ENCODE results near the gene CELF2.

CELF2 gene

GRCh38 chr10:11206676-11207559 lies 189.2 kb downstream of the CELF2 start:
- DNase-seq: no peak

GRCh38 chr10:11207560-11207844 lies 189.8 kb downstream of the CELF2 start:
- no peak for DNase-seq

- DNase-seq: no peak
Measured at GRCh38 chr10:11208243-11208642, 190.6 kb downstream of the CELF2 start.

GRCh38 chr10:11208908-11209829 lies 191.5 kb downstream of the CELF2 start:
- peak; percentile 57 for DNase-seq

GRCh38 chr10:11209830-11210181 lies 192.1 kb downstream of the CELF2 start:
- no peak for DNase-seq

- peak; percentile 37 for DNase-seq
Measured at GRCh38 chr10:11210211-11210922, 192.7 kb downstream of the CELF2 start.

- DNase-seq: no peak
Measured at GRCh38 chr10:11212288-11213085, 194.8 kb downstream of the CELF2 start.

GRCh38 chr10:11213137-11213536 lies 195.5 kb downstream of the CELF2 start:
- no peak for DNase-seq

- DNase-seq: no peak
Measured at GRCh38 chr10:11214407-11214806, 196.7 kb downstream of the CELF2 start.

GRCh38 chr10:11215471-11215870 lies 197.8 kb downstream of the CELF2 start:
- DNase-seq: no peak

GRCh38 chr10:11217521-11217920 lies 199.8 kb downstream of the CELF2 start:
- no peak for DNase-seq

GRCh38 chr10:11218395-11218794 lies 200.7 kb downstream of the CELF2 start:
- DNase-seq: peak; percentile 58

- DNase-seq: no peak
Measured at GRCh38 chr10:11219431-11219830, 201.8 kb downstream of the CELF2 start.

- DNase-seq: no peak
Measured at GRCh38 chr10:11223081-11223480, 205.4 kb downstream of the CELF2 start.

- no peak for DNase-seq
Measured at GRCh38 chr10:11223507-11224140, 206.0 kb downstream of the CELF2 start.

- no peak for DNase-seq
Measured at GRCh38 chr10:11224321-11224720, 206.6 kb downstream of the CELF2 start.

GRCh38 chr10:11224792-11225416 lies 207.2 kb downstream of the CELF2 start:
- DNase-seq: no peak

- DNase-seq: peak; percentile 83
Measured at GRCh38 chr10:11225935-11226334, 208.3 kb downstream of the CELF2 start.

- DNase-seq: no peak
Measured at GRCh38 chr10:11227103-11227502, 209.4 kb downstream of the CELF2 start.

GRCh38 chr10:11229893-11230292 lies 212.2 kb downstream of the CELF2 start:
- DNase-seq: no peak

GRCh38 chr10:11230498-11231167 lies 213.0 kb downstream of the CELF2 start:
- DNase-seq: no peak
